GM12878 (cell line): Measurements from ENCODE around the gene SBK2. TPM values are rescaled to one million over a fixed set of nuclear protein-coding genes. Genes with fewer than 3 reads are reported as not detected.

Experiments
- CBX5 ChIP-seq: sonication (generic); IDR thresholded peaks from 2 replicates; pipeline ENCODE4 v1.6.1; 2016; ENCODE audit warnings: low read depth, moderate library complexity, mild to moderate bottlenecking, inconsistent platforms
- DPF2 ChIP-seq: fragments of 450-650 bp; IDR thresholded peaks from 2 replicates; pipeline ENCODE4 v1.6.1; 2017; ENCODE audit warnings: mild to moderate bottlenecking
- ETV6 ChIP-seq, 2 experiments: fragments of 450-650 bp in 1 of 2; IDR thresholded peaks in 1 of 2; conservative IDR thresholded peaks in 1 of 2; 2 replicates each; pipeline ENCODE4 v1.6.1; 2014; ENCODE audit warnings: antibody characterized with exemption in 1 of 2, borderline replicate concordance in 1 of 2, low read depth in 1 of 2, mild to moderate bottlenecking in 1 of 2, moderate library complexity in 1 of 2
- IRF5 ChIP-seq: fragments of 450-650 bp; IDR thresholded peaks from 2 replicates; pipeline ENCODE4 v1.6.1; 2017; ENCODE audit warnings: borderline replicate concordance
- MEF2B ChIP-seq: fragments of 450-650 bp; IDR thresholded peaks from 2 replicates; pipeline ENCODE4 v1.6.1; 2018; ENCODE audit warnings: mild to moderate bottlenecking, moderate library complexity; ENCODE audit not compliant: partially characterized antibody, poor library complexity, severe bottlenecking
- MXI1 ChIP-seq: fragments of 150-350 bp; IDR thresholded peaks from 2 replicates; pipeline ENCODE4 v1.6.1; 2011; ENCODE audit warnings: low read depth, mild to moderate bottlenecking, inconsistent platforms, low read length, improper control_type of control experiment
- PAX5 ChIP-seq: IDR thresholded peaks from 2 replicates; pipeline ENCODE4 v1.6.1; 2011; ENCODE audit warnings: low read depth, low read length, borderline replicate concordance
- RAD51 ChIP-seq: fragments of 450-650 bp; IDR thresholded peaks from 2 replicates; pipeline ENCODE4 v1.6.1; 2016; ENCODE audit warnings: moderate library complexity, mild to moderate bottlenecking, inconsistent platforms
- SIX5 ChIP-seq: IDR thresholded peaks from 2 replicates; pipeline ENCODE4 v1.6.1; 2011; ENCODE audit warnings: mild to moderate bottlenecking, low read depth, low read length, moderate library complexity; ENCODE audit not compliant: severe bottlenecking
- SMAD1 ChIP-seq: fragments of 450-650 bp; IDR thresholded peaks from 2 replicates; pipeline ENCODE4 v1.6.1; 2018; ENCODE audit warnings: mild to moderate bottlenecking, low read depth; ENCODE audit not compliant: partially characterized antibody
- SUPT20H ChIP-seq: IDR thresholded peaks from 2 replicates; pipeline ENCODE4 v1.6.1; 2011; ENCODE audit warnings: low read depth, mild to moderate bottlenecking, low read length, moderate library complexity, borderline replicate concordance; ENCODE audit not compliant: control insufficient read depth
- polyA plus RNA-seq, 11 experiments: library from polyadenylated mRNA; depleted of rRNA in 4 of 11; unstranded in 6 of 11; stranded (reverse) in 5 of 11; fragments of >200 nt; fragmentation: Nextera tagmentation in 4 of 11; fragmentation: Illumina TruSeq in 1 of 11; extraction: Ambion mirVana in 4 of 11; extraction: Trizol in 1 of 11; gene quantifications; 1 replicate in 1 of 11; 2 replicates in 10 of 11; pipeline versions ENCODE4 v1.2.1 to v1.2.3, GENCODE V29; 2011 to 2016; ENCODE audit warnings: inconsistent platforms in 2 of 11, missing spikeins in 2 of 11, low read depth in 1 of 11
- total RNA-seq, 4 experiments: library from RNA; depleted of rRNA in 3 of 4; stranded (reverse); fragments of >200 nt in 3 of 4; fragmentation: Illumina TruSeq in 1 of 4; extraction: Trizol in 1 of 4; gene quantifications; 2 replicates each; pipeline versions ENCODE4 v1.2.1 to v1.2.3, GENCODE V29; 2013 to 2021
- TF ChIP-seq, protein P1 (sequence below): fragments of 450-650 bp; formaldehyde crosslinking; IDR thresholded peaks from 2 replicates; pipeline ENCODE4 v1.5.0; 2022; ENCODE audit warnings: mild to moderate bottlenecking, missing genetic modification characterization
- TF ChIP-seq, protein P2 (sequence below): fragments of 450-650 bp; IDR thresholded peaks from 2 replicates; pipeline ENCODE4 v1.6.1; 2017; ENCODE audit warnings: mild to moderate bottlenecking, low read depth, inconsistent platforms; ENCODE audit not compliant: poor library complexity, severe bottlenecking
- TF ChIP-seq, protein P3 (sequence below): fragments of 450-650 bp; formaldehyde crosslinking; IDR thresholded peaks from 2 replicates; pipeline ENCODE4 v1.4.0; 2020; ENCODE audit warnings: mild to moderate bottlenecking, moderate library complexity
- TF ChIP-seq, protein P4 (sequence below): IDR thresholded peaks from 2 replicates; pipeline ENCODE4 v1.6.1; 2011; ENCODE audit warnings: borderline replicate concordance, low read depth, mild to moderate bottlenecking, moderate library complexity, mixed read lengths, low read length; ENCODE audit not compliant: insufficient read depth; ENCODE audit errors: extremely low read length

SBK2 gene
- total and polyA plus RNA-seq, 10 of the 15 experiments (the other 5 are each of a cell fraction or from before 2014, with no cell fraction given): not detected

DNA sequence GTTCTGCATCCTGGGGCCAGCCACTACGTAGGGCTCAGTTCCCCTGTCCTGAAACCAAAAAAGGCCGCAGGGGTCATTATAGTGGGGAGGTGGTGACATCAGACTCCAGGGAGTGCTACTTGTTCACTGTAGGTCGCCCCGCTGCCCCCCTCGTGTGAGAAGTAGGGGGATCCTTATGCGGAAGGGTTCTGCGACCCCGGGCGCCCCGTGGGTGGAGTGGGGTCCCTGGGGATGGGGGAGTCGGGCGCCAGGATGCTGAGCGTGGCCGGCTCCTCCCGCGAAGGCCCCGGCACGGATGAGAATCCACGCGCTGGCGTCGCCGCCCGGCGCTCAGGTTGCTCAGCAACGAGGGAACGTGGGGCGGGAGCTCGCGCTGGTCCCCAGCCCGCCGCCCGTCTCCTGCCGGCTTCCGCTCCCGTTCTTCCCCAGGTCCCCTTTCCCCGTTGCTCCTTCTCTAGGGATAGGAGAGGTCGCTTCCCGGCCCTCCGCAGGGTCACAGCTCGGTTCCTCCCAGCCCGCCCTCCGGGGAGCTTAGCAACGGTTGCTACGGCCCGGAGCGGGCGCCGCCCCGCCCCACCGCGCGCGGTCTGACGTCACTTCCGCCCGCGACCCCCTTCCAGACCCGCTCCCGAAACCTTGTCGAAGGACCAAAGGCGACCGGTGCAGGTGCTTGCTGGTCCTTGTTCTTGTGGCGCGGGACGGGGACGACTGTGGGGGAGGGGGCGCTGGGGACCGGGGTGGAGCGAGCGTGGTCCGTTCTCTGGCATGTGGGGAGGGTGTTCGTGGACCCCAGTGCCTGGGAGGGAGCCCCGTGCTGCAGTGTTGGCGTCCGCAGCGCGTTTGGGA lies 52.1 kb downstream of the SBK2 start, which contains the start of gene NAT14 (continued):
- TF ChIP-seq CBX5: no peak
- TF ChIP-seq SMAD1: no peak
- no peak for TF ChIP-seq IRF5
- TF ChIP-seq, protein P1, sequence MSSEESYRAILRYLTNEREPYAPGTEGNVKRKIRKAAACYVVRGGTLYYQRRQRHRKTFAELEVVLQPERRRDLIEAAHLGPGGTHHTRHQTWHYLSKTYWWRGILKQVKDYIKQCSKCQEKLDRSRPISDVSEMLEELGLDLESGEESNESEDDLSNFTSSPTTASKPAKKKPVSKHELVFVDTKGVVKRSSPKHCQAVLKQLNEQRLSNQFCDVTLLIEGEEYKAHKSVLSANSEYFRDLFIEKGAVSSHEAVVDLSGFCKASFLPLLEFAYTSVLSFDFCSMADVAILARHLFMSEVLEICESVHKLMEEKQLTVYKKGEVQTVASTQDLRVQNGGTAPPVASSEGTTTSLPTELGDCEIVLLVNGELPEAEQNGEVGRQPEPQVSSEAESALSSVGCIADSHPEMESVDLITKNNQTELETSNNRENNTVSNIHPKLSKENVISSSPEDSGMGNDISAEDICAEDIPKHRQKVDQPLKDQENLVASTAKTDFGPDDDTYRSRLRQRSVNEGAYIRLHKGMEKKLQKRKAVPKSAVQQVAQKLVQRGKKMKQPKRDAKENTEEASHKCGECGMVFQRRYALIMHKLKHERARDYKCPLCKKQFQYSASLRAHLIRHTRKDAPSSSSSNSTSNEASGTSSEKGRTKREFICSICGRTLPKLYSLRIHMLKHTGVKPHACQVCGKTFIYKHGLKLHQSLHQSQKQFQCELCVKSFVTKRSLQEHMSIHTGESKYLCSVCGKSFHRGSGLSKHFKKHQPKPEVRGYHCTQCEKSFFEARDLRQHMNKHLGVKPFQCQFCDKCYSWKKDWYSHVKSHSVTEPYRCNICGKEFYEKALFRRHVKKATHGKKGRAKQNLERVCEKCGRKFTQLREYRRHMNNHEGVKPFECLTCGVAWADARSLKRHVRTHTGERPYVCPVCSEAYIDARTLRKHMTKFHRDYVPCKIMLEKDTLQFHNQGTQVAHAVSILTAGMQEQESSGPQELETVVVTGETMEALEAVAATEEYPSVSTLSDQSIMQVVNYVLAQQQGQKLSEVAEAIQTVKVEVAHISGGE: no peak
- TF ChIP-seq, protein P2, sequence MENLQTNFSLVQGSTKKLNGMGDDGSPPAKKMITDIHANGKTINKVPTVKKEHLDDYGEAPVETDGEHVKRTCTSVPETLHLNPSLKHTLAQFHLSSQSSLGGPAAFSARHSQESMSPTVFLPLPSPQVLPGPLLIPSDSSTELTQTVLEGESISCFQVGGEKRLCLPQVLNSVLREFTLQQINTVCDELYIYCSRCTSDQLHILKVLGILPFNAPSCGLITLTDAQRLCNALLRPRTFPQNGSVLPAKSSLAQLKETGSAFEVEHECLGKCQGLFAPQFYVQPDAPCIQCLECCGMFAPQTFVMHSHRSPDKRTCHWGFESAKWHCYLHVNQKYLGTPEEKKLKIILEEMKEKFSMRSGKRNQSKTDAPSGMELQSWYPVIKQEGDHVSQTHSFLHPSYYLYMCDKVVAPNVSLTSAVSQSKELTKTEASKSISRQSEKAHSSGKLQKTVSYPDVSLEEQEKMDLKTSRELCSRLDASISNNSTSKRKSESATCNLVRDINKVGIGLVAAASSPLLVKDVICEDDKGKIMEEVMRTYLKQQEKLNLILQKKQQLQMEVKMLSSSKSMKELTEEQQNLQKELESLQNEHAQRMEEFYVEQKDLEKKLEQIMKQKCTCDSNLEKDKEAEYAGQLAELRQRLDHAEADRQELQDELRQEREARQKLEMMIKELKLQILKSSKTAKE: no peak
- 0 out of 2 replicates have a peak, but pooled peaks have one; percentile 21 for TF ChIP-seq PAX5
- TF ChIP-seq MEF2B: peak; percentile 41
- TF ChIP-seq DPF2: no peak; the same call in none of the 2 replicates
- peak; percentile 37; the same call in 1 of the 2 replicates for TF ChIP-seq MXI1
- no peak for TF ChIP-seq RAD51
- no peak for TF ChIP-seq ETV6 (conservative IDR thresholded peaks at IDR 0.05 in 1 of 2, IDR thresholded peaks at IDR 0.05 in 1 of 2; ENCODE audit: borderline replicate concordance in 1 of 2, low read depth in 1 of 2)
- TF ChIP-seq, protein P3, sequence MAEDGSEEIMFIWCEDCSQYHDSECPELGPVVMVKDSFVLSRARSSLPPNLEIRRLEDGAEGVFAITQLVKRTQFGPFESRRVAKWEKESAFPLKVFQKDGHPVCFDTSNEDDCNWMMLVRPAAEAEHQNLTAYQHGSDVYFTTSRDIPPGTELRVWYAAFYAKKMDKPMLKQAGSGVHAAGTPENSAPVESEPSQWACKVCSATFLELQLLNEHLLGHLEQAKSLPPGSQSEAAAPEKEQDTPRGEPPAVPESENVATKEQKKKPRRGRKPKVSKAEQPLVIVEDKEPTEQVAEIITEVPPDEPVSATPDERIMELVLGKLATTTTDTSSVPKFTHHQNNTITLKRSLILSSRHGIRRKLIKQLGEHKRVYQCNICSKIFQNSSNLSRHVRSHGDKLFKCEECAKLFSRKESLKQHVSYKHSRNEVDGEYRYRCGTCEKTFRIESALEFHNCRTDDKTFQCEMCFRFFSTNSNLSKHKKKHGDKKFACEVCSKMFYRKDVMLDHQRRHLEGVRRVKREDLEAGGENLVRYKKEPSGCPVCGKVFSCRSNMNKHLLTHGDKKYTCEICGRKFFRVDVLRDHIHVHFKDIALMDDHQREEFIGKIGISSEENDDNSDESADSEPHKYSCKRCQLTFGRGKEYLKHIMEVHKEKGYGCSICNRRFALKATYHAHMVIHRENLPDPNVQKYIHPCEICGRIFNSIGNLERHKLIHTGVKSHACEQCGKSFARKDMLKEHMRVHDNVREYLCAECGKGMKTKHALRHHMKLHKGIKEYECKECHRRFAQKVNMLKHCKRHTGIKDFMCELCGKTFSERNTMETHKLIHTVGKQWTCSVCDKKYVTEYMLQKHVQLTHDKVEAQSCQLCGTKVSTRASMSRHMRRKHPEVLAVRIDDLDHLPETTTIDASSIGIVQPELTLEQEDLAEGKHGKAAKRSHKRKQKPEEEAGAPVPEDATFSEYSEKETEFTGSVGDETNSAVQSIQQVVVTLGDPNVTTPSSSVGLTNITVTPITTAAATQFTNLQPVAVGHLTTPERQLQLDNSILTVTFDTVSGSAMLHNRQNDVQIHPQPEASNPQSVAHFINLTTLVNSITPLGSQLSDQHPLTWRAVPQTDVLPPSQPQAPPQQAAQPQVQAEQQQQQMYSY: no peak
- TF ChIP-seq SIX5: no peak
- TF ChIP-seq, protein P4, sequence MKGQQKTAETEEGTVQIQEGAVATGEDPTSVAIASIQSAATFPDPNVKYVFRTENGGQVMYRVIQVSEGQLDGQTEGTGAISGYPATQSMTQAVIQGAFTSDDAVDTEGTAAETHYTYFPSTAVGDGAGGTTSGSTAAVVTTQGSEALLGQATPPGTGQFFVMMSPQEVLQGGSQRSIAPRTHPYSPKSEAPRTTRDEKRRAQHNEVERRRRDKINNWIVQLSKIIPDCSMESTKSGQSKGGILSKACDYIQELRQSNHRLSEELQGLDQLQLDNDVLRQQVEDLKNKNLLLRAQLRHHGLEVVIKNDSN: no peak
- no peak for TF ChIP-seq SUPT20H
